ENCODE results near the gene RBM33. TPM values are rescaled to one million over a fixed set of nuclear protein-coding genes. Genes with fewer than 3 reads are reported as not detected.

RBM33 gene
- total and polyA plus RNA-seq, 9 of the 15 experiments (the other 6 are each of a cell fraction or from before 2014, with no cell fraction given): 4.4 to 80.7 (median 27.3) TPM

DNA sequence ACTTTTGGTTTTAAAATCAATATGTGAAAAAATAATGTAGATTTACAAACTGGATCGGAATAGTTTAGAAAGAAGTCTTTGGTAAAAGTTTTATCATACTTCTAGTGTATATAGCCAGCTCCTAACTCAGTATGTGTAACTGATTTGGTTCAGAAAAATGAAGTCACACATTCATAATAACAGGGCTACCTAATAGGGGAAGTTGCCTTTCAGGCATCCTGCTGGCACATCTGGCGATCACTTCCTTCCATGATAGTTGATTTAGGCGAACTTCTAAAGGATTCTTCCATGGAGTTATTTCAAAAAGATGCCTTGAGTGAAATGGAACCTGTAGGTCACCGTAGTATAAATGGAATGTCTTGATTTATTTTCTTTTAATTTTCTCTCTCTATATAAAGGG is 98.7 kb downstream of the RBM33 start:
- no peak overlapping the region for H3K4me3 ChIP-seq
- no peak for DNase-seq (ENCODE audit: extremely low read depth in 1 of 4, low spot score in 3 of 4)
- intact Hi-C loops (cut with micrococcal nuclease) (no loop called here), in situ Hi-C loops (cut with MboI) (no loop called here)
- no peak for FAIRE-seq
- peaks cover 28% of the 10 kb centered on the region for H3K79me2 ChIP-seq (ENCODE audit: control insufficient read depth, insufficient read depth, low read length)
- no peak overlapping the region for H3K9ac ChIP-seq (ENCODE audit: insufficient read depth in 1 of 2, low read depth in 2 of 2, low read length in 2 of 2)
- TF ChIP-seq NRF1 (conservative IDR thresholded peaks at IDR 0.05 in 1 of 2, IDR thresholded peaks at IDR 0.05 in 1 of 2) (no peak), ZNF551 (CRISPR knock-in tag; IDR thresholded peaks at IDR 0.05) (no peak), ELF2 (CRISPR knock-in tag; IDR thresholded peaks at IDR 0.05) (no peak), SIX5 (IDR thresholded peaks at IDR 0.05; ENCODE audit: borderline replicate concordance in 1 of 2, insufficient read depth in 1 of 2, low read depth in 1 of 2, low read length in 2 of 2) (no peak), NFRKB (IDR thresholded peaks at IDR 0.05; ENCODE audit: low read depth) (no peak)
- no peaks in the 10 kb centered on the region for H3K9me1 ChIP-seq (ENCODE audit: control insufficient read depth, insufficient read depth, low read length)
- H3K27ac ChIP-seq (ENCODE audit: extremely low read depth, low read depth, low read length): no peak overlapping the region
- no peak overlapping the region for H2AFZ ChIP-seq (ENCODE audit: low read depth, low read length)
- peaks cover 97% of the 10 kb centered on the region for H3K36me3 ChIP-seq (ENCODE audit: control insufficient read depth, insufficient read depth, low read length)
- no peak overlapping the region for H3K4me2 ChIP-seq (ENCODE audit: insufficient read depth, low read length)
- no peak for ATAC-seq
- 92% methylated on average over 4 of the region's 4 CpGs for WGBS (ENCODE audit: insufficient coverage, low coverage, missing lambda C conversion rate)
- CTCF ChIA-PET (ENCODE audit: low intra/inter-chr PET ratio): no interaction called here
- BruUV-seq (replicated peaks): no TSS peak
- H3K4me1 ChIP-seq (replicated peaks in 1 of 2; ENCODE audit: control insufficient read depth in 2 of 2, insufficient read depth in 2 of 2, low read length in 2 of 2): no peaks in the 10 kb centered on the region
- POLR2A ChIA-PET: no interaction called here
- no peaks in the 10 kb centered on the region for H3K27me3 ChIP-seq (ENCODE audit: control insufficient read depth in 2 of 2, insufficient read depth in 2 of 2, low read length in 2 of 2)
- H3K9me3 ChIP-seq (replicated peaks; ENCODE audit: control insufficient read depth, insufficient read depth, low read depth, low read length): no peaks in the 10 kb centered on the region
- peaks cover 4% of the 10 kb centered on the region; the same call in 1 of the 2 replicates for H4K20me1 ChIP-seq (replicated peaks; ENCODE audit: control insufficient read depth, insufficient read depth, low read length)

DNA sequence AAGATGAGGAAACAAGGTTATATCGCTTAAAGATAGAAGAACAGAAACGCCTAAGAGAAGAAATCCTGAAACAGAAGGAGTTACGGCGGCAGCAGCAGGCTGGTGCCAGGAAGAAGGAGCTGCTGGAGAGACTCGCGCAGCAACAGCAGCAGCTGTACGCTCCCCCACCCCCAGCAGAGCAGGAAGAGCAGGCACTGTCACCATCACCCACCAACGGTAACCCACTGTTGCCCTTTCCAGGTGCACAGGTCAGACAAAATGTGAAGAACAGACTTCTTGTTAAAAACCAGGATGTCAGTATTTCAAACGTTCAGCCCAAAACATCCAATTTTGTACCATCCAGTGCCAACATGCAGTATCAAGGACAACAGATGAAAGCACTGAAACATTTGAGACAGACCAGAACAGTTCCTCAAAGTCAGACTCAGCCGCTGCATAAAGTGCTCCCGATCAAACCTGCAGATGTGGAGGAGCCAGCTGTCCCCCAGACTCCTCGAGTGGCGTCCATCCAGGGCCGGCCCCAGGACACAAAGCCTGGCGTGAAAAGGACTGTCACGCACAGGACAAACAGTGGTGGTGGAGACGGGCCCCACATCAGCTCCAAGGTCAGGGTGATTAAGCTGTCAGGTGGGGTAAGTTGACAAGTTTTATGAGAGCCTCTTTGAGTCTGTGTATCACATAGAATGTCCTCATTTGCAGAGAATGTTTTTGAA is 100.7 kb downstream of the RBM33 start:
- Histone ChIP-seq H3K4me2 (ENCODE audit: insufficient read depth, low read length) (no peak overlapping the region), H3K36me3 (ENCODE audit: control insufficient read depth, insufficient read depth, low read length) (peaks cover 96% of the 10 kb centered on the region), H3K9me3 (replicated peaks; ENCODE audit: control insufficient read depth, insufficient read depth, low read depth, low read length) (no peaks in the 10 kb centered on the region), H3K27ac (ENCODE audit: extremely low read depth, low read depth, low read length) (no peak overlapping the region), H3K4me3 (no peak overlapping the region), H3K9ac (ENCODE audit: insufficient read depth in 1 of 2, low read depth in 2 of 2, low read length in 2 of 2) (no peak overlapping the region), H3K79me2 (ENCODE audit: control insufficient read depth, insufficient read depth, low read length) (peaks cover 48% of the 10 kb centered on the region), H4K20me1 (replicated peaks; ENCODE audit: control insufficient read depth, insufficient read depth, low read length) (peaks cover 4% of the 10 kb centered on the region), H3K27me3 (ENCODE audit: control insufficient read depth in 2 of 2, insufficient read depth in 2 of 2, low read length in 2 of 2) (no peaks in the 10 kb centered on the region), H3K9me1 (ENCODE audit: control insufficient read depth, insufficient read depth, low read length) (no peaks in the 10 kb centered on the region), H3K4me1 (replicated peaks in 1 of 2; ENCODE audit: control insufficient read depth in 2 of 2, insufficient read depth in 2 of 2, low read length in 2 of 2) (no peaks in the 10 kb centered on the region), H2AFZ (ENCODE audit: low read depth, low read length) (no peak overlapping the region)
- in situ Hi-C loops (cut with MboI): no loop called here
- POLR2A ChIA-PET: interaction anchor here (1.2 kb wide), 1 partner anchor 9 kb away, joined by 4 read pairs; no protein-coding TSS in a partner anchor
- BruUV-seq (replicated peaks): no TSS peak
- FAIRE-seq: no peak
- no peak for ATAC-seq
- DNase-seq (ENCODE audit: extremely low read depth in 1 of 4, low spot score in 3 of 4): no peak
- no peak for TF ChIP-seq HCFC1 (IDR thresholded peaks at IDR 0.05; ENCODE audit: low read depth, low read length)
- no peak for TF ChIP-seq MAFG (tag; conservative IDR thresholded peaks at IDR 0.05)
- TF ChIP-seq, protein P1, sequence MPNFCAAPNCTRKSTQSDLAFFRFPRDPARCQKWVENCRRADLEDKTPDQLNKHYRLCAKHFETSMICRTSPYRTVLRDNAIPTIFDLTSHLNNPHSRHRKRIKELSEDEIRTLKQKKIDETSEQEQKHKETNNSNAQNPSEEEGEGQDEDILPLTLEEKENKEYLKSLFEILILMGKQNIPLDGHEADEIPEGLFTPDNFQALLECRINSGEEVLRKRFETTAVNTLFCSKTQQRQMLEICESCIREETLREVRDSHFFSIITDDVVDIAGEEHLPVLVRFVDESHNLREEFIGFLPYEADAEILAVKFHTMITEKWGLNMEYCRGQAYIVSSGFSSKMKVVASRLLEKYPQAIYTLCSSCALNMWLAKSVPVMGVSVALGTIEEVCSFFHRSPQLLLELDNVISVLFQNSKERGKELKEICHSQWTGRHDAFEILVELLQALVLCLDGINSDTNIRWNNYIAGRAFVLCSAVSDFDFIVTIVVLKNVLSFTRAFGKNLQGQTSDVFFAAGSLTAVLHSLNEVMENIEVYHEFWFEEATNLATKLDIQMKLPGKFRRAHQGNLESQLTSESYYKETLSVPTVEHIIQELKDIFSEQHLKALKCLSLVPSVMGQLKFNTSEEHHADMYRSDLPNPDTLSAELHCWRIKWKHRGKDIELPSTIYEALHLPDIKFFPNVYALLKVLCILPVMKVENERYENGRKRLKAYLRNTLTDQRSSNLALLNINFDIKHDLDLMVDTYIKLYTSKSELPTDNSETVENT (CRISPR knock-in tag; IDR thresholded peaks at IDR 0.05): no peak
- TF ChIP-seq TSC22D4 (tag; IDR thresholded peaks at IDR 0.05): no peak
- no peak for TF ChIP-seq RFX7 (CRISPR knock-in tag; IDR thresholded peaks at IDR 0.05)
- intact Hi-C loops (cut with micrococcal nuclease): no loop called here
- CTCF ChIA-PET (ENCODE audit: low intra/inter-chr PET ratio): no interaction called here
- WGBS (ENCODE audit: insufficient coverage, low coverage, missing lambda C conversion rate): 94% methylated on average over 17 of the region's 17 CpGs

Data from K562 (cell line).